HPDE6-E6E7 (cell line): ENCODE data around the gene WDSUB1.

Source experiments
- DNase-seq: peaks from one replicate; pipeline ENCODE4 v3.0.0; 2011; ENCODE audit warnings: missing footprints; ENCODE audit errors: extremely low spot score

The WDSUB1 gene

GRCh38 chr2:159199236-159199635 is 87.3 kb downstream of the WDSUB1 start:
- DNase-seq: no peak

DNA sequence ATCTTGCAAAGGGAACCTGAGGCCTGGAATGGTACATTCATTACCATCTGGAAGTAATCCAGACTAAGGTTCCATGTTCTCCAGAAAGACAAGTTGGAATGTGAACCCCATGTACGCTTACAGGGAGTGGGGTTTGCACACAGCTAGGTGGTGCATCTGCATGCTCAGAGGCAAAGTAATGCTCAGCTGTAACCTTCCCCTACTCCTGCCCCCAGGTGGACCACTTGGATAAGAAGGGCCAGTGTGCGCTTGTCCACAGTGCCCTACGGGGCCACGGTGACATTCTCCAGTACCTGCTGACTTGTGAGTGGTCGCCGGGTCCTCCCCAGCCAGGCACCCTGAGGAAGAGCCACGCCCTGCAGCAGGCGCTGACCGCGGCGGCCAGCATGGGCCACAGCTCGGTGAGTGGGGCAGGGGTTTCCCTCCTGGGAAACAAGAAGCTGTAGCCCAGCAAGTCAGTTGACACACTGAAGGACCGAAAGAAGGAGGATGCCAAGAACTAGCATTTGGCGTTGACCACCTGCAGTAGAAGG is 90.0 kb downstream of the WDSUB1 start:
- DNase-seq: no peak

DNA sequence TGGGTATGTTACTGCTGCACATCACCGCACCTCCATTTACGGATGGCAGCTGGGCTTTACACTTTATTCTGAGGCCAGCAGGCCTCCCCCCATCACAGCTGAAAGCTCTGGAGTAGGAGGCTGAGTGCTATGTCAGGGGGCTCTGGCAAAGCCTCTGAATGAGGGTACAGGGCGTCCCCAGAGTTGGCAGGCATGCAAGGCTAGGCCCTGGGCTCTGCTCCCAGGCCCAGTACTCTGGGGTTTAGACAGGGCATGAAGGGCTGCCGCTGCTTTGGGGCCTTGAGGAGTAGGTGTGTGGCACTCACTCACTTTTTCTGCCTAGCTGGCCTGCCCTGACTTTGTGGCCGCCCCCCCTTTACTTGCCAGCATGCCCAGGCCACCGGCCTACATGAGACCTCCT is 90.8 kb downstream of the WDSUB1 start:
- DNase-seq: no peak

GRCh38 chr2:159194241-159194640 is 92.3 kb downstream of the WDSUB1 start:
- no peak for DNase-seq

DNA sequence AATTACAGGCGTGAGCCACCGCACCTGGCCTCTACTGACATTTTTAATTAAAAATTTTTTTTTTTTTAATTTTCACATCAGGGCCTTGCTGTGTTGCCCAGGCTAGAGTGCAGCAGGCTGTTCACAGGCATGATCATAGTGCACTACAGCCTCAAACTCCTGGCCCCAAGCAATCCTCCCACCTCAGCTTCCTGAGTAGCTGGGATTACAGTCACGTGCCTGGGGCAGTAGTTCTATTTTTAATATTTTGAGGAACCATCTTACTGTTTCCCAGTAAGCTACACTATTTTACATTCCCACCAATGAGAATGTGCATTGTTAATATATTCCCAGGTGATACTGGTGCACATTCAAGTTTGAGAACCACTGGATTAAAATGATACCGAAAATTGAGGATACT is 92.7 kb downstream of the WDSUB1 start:
- DNase-seq: no peak

GRCh38 chr2:159192371-159192918 is 94.1 kb downstream of the WDSUB1 start:
- DNase-seq: no peak

- DNase-seq: no peak
Measured at GRCh38 chr2:159188449-159188848, 98.1 kb downstream of the WDSUB1 start.

- DNase-seq: no peak
Measured at GRCh38 chr2:159187106-159187505, 99.4 kb downstream of the WDSUB1 start.

DNA sequence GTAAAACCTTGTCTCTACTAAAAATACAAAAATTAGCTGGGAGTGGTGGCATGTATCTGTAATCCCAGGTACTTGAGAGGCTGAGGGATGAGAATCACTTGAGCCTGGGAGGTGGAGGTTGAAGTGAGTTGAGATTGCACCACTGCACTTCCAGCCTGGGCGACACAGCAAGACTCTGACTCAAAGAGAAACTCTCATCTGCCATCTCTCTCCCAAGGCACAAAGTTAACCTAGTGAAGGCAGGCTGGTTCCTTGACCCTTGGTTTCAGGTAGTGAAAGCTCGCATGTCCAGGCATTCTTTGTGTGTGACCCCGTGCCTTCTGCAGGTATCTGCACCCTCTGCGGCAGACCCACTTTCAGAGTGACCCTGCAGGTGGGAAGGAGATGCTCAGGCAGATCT is 100.0 kb downstream of the WDSUB1 start:
- DNase-seq: no peak
